ENCODE results near the gene FAM217A.

FAM217A gene

GRCh38 chr6:4107873-4108272, 28.9 kb upstream of the FAM217A start:
- no peak for DNase-seq
- TF ChIP-seq CTCF (IDR thresholded peaks at IDR 0.05) = no peak
- H3K27me3 Mint-ChIP-seq (ENCODE audit: low read depth, poor library complexity) = no peaks in the 10 kb centered on the region
- H3K27ac Mint-ChIP-seq = no peak overlapping the region
- H3K9me3 Mint-ChIP-seq = peaks cover 9% of the 10 kb centered on the region
- no peak overlapping the region for H3K4me3 Mint-ChIP-seq
- H3K4me1 Mint-ChIP-seq = peaks cover 17% of the 10 kb centered on the region
- H3K36me3 Mint-ChIP-seq (ENCODE audit: low read depth) = no peaks in the 10 kb centered on the region

GRCh38 chr6:4105980-4106536, 27.1 kb upstream of the FAM217A start:
- Mint-ChIP-seq H3K27ac (no peak overlapping the region), H3K36me3 (ENCODE audit: low read depth) (no peaks in the 10 kb centered on the region), H3K4me3 (no peak overlapping the region), H3K4me1 (peaks cover 17% of the 10 kb centered on the region), H3K27me3 (ENCODE audit: low read depth, poor library complexity) (no peaks in the 10 kb centered on the region), H3K9me3 (no peaks in the 10 kb centered on the region)
- TF ChIP-seq CTCF (IDR thresholded peaks at IDR 0.05) = no peak
- no peak for DNase-seq

GRCh38 chr6:4103929-4104328, 25.0 kb upstream of the FAM217A start:
- Mint-ChIP-seq H3K4me1 (peaks cover 5% of the 10 kb centered on the region), H3K36me3 (ENCODE audit: low read depth) (no peaks in the 10 kb centered on the region), H3K27me3 (ENCODE audit: low read depth, poor library complexity) (no peaks in the 10 kb centered on the region), H3K9me3 (no peaks in the 10 kb centered on the region), H3K4me3 (no peak overlapping the region), H3K27ac (no peak overlapping the region)
- DNase-seq = no peak
- TF ChIP-seq CTCF (IDR thresholded peaks at IDR 0.05) = no peak

GRCh38 chr6:4102687-4103244, 23.8 kb upstream of the FAM217A start:
- no peak for DNase-seq
- H3K36me3 Mint-ChIP-seq (ENCODE audit: low read depth) = no peaks in the 10 kb centered on the region
- H3K27ac Mint-ChIP-seq = no peak overlapping the region
- H3K4me1 Mint-ChIP-seq = no peaks in the 10 kb centered on the region
- H3K4me3 Mint-ChIP-seq = no peak overlapping the region
- no peak for TF ChIP-seq CTCF (IDR thresholded peaks at IDR 0.05)
- no peaks in the 10 kb centered on the region for H3K9me3 Mint-ChIP-seq
- no peaks in the 10 kb centered on the region for H3K27me3 Mint-ChIP-seq (ENCODE audit: low read depth, poor library complexity)

- no peaks in the 10 kb centered on the region for H3K4me1 Mint-ChIP-seq
- H3K27ac Mint-ChIP-seq = no peak overlapping the region
- no peaks in the 10 kb centered on the region for H3K27me3 Mint-ChIP-seq (ENCODE audit: low read depth, poor library complexity)
- no peak overlapping the region for H3K4me3 Mint-ChIP-seq
- no peaks in the 10 kb centered on the region for H3K36me3 Mint-ChIP-seq (ENCODE audit: low read depth)
- TF ChIP-seq CTCF (IDR thresholded peaks at IDR 0.05) = no peak
- no peaks in the 10 kb centered on the region for H3K9me3 Mint-ChIP-seq
- DNase-seq = no peak
Measured at GRCh38 chr6:4101298-4101697, 22.4 kb upstream of the FAM217A start.

- Mint-ChIP-seq H3K27me3 (ENCODE audit: low read depth, poor library complexity) (no peaks in the 10 kb centered on the region), H3K9me3 (no peaks in the 10 kb centered on the region), H3K4me1 (no peaks in the 10 kb centered on the region), H3K27ac (no peak overlapping the region), H3K36me3 (ENCODE audit: low read depth) (no peaks in the 10 kb centered on the region), H3K4me3 (no peak overlapping the region)
- TF ChIP-seq CTCF (IDR thresholded peaks at IDR 0.05) = no peak
- no peak for DNase-seq
Measured at GRCh38 chr6:4100655-4101054, 21.7 kb upstream of the FAM217A start.
